HCT116 (cell line): ENCODE measurements around the gene BRSK2. TPM values are rescaled to one million over a fixed set of nuclear protein-coding genes. Genes with fewer than 3 reads are reported as not detected.
"Not testable (repeated sequence)": the region's sequence is repeated elsewhere in the genome, so short reads cannot be mapped to it uniquely, and the experiment has no call there.

Source experiments
- ATAC-seq: fragments of 200-7000 bp; cut with Tn5 transposase; 2 replicates; pipeline ENCODE4 v1.9.1; 2020; ENCODE audit warnings: mild to moderate bottlenecking, moderate library complexity
- BruUV-seq: library from RNA; stranded (reverse); fragments of 400-500 nt; replicated peaks from 2 replicates; lab custom pipeline; 2021; lab: Mats Ljungman, UMichigan
- CTCF ChIA-PET: fragments of 300-600 bp; sonication (Branson Sonifier 250); formaldehyde crosslinking; loops from one replicate; lab custom pipeline; 2021; ENCODE audit warnings: antibody characterized with exemption; lab: Charles Lee
- POLR2A ChIA-PET: fragments of 300-600, 350-600 bp; sonication (Branson Sonifier 250); formaldehyde crosslinking; loops from one replicate; lab custom pipeline; 2021; ENCODE audit warnings: antibody characterized with exemption; lab: Charles Lee
- RAD21 ChIA-PET, 2 experiments: fragments of 300-600 bp; sonication (Branson Sonifier 250); formaldehyde crosslinking; loops; one replicate each; lab custom pipeline; 2023; ENCODE audit warnings: low total read pairs in 2 of 2; ENCODE audit not compliant: uncharacterized antibody in 2 of 2, unreplicated experiment in 2 of 2, low non-redundant PET in 1 of 2; lab: Charles Lee
- DNase-seq: peaks from one replicate; pipeline ENCODE4 v3.0.0-alpha.2; 2010; ENCODE audit warnings: low read depth, low spot score
- H2AFZ ChIP-seq: fragments of 200-600 bp; shearing (Covaris generic), sonication (generic); 2 replicates; pipeline ENCODE4 v1.6.1; 2017; ENCODE audit warnings: low read depth, mixed run types, mixed read lengths, antibody characterized with exemption, low read length; ENCODE audit not compliant: poor library complexity, severe bottlenecking
- H3K27ac ChIP-seq: 2 replicates; pipeline ENCODE4 v1.5.1; 2012; ENCODE audit warnings: low read depth, low read length
- H3K27me3 ChIP-seq: fragments of 200-600 bp; sonication (generic); 2 replicates; pipeline ENCODE4 v1.6.1; 2016; ENCODE audit warnings: mixed run types, low read length, mixed read lengths; ENCODE audit not compliant: insufficient read depth
- H3K36me3 ChIP-seq, 2 experiments: fragments of 200-500 bp in 1 of 2; fragments of 200-600 bp in 1 of 2; sonication (Bioruptor generic) in 1 of 2; sonication (generic) in 1 of 2; 2 replicates each; pipeline versions ENCODE4 v1.5.1 to v1.6.1; 2014 to 2016; ENCODE audit warnings: low read length in 2 of 2, inconsistent platforms in 1 of 2, mixed read lengths in 1 of 2, mixed run types in 1 of 2; ENCODE audit not compliant: insufficient read depth in 2 of 2, control insufficient read depth in 1 of 2
- H3K4me1 ChIP-seq, 2 experiments: fragments of 200-600 bp in 1 of 2; sonication (generic) in 1 of 2; 2 replicates each; pipeline versions ENCODE4 v1.5.1 to v1.6.1; 2012 to 2017; ENCODE audit warnings: low read length in 2 of 2, inconsistent platforms in 1 of 2, mild to moderate bottlenecking in 1 of 2, mixed read lengths in 1 of 2, mixed run types in 1 of 2, moderate library complexity in 1 of 2; ENCODE audit not compliant: insufficient read depth in 2 of 2, control insufficient read depth in 1 of 2
- H3K4me2 ChIP-seq: fragments of 200-600 bp; sonication (generic); 2 replicates; pipeline ENCODE4 v1.6.1; 2017; ENCODE audit warnings: mixed run types, low read length, mixed read lengths
- H3K4me3 ChIP-seq, 2 experiments: fragments of 200-600 bp in 1 of 2; sonication (generic) in 1 of 2; replicated peaks in 1 of 2; 2 replicates each; pipeline ENCODE4 v1.5.1; 2011 to 2016; ENCODE audit warnings: low read length in 2 of 2, control low read depth in 1 of 2, low read depth in 1 of 2, mild to moderate bottlenecking in 1 of 2, mixed read lengths in 1 of 2, mixed run types in 1 of 2
- H3K79me2 ChIP-seq: fragments of 200-600 bp; sonication (generic); 2 replicates; pipeline ENCODE4 v1.6.1; 2017; ENCODE audit warnings: mild to moderate bottlenecking, mixed run types, low read length, moderate library complexity, mixed read lengths; ENCODE audit not compliant: insufficient read depth
- H3K9ac ChIP-seq: fragments of 200-600 bp; sonication (generic); 2 replicates; pipeline ENCODE4 v1.6.1; 2016; ENCODE audit warnings: low read length, mixed read lengths
- H3K9me2 ChIP-seq: fragments of 200-600 bp; sonication (generic), shearing (Covaris generic); 2 replicates; pipeline ENCODE4 v1.6.1; 2017; ENCODE audit warnings: mixed run types, mild to moderate bottlenecking, moderate library complexity; ENCODE audit not compliant: insufficient read depth
- H3K9me3 ChIP-seq, 2 experiments: fragments of 200-500 bp in 1 of 2; fragments of 200-600 bp in 1 of 2; sonication (Bioruptor generic) in 1 of 2; sonication (generic) in 1 of 2; 2 replicates each; pipeline ENCODE4 v1.6.1; 2014 to 2017; ENCODE audit warnings: low read length in 2 of 2, mixed read lengths in 2 of 2, inconsistent platforms in 1 of 2, low read depth in 1 of 2, mild to moderate bottlenecking in 1 of 2, mixed run types in 1 of 2, moderate library complexity in 1 of 2; ENCODE audit not compliant: control insufficient read depth in 1 of 2, insufficient read depth in 1 of 2
- H4K20me1 ChIP-seq: fragments of 200-600 bp; sonication (generic), shearing (Covaris generic); 2 replicates; pipeline ENCODE4 v1.6.1; 2017; ENCODE audit warnings: mixed run types, mild to moderate bottlenecking, moderate library complexity; ENCODE audit not compliant: insufficient read depth
- ATF3 ChIP-seq: IDR thresholded peaks from 2 replicates; pipeline ENCODE4 v1.6.1; 2012
- EGR1 ChIP-seq: IDR thresholded peaks from 2 replicates; pipeline ENCODE4 v1.6.1; 2012; ENCODE audit warnings: low read depth
- EZH2 ChIP-seq: fragments of 200-600 bp; sonication (generic); IDR thresholded peaks from 2 replicates; pipeline ENCODE4 v1.6.1; 2017; ENCODE audit warnings: antibody characterized with exemption, mixed run types
- EZH2phosphoT487 ChIP-seq: fragments of 200-600 bp; IDR thresholded peaks from 2 replicates; pipeline ENCODE4 v1.6.1; 2018; ENCODE audit warnings: antibody characterized with exemption, borderline replicate concordance
- FOSL1 ChIP-seq: IDR thresholded peaks from 2 replicates; pipeline ENCODE4 v1.6.1; 2012; ENCODE audit warnings: low read depth
- JUND ChIP-seq: IDR thresholded peaks from 2 replicates; pipeline ENCODE4 v1.6.1; 2012
- MAX ChIP-seq: IDR thresholded peaks from 2 replicates; pipeline ENCODE4 v1.6.1; 2012
- POLR2A ChIP-seq: IDR thresholded peaks from 2 replicates; pipeline ENCODE4 v1.7.0; 2011; ENCODE audit warnings: borderline replicate concordance; ENCODE audit not compliant: insufficient read depth, insufficient read length; ENCODE audit errors: extremely low read depth
- POLR2AphosphoS5 ChIP-seq: IDR thresholded peaks from 2 replicates; pipeline ENCODE4 v1.6.1; 2011; ENCODE audit warnings: mild to moderate bottlenecking, low read depth, low read length, moderate library complexity
- RAD21 ChIP-seq: IDR thresholded peaks from 2 replicates; pipeline ENCODE4 v1.6.1; 2012; ENCODE audit warnings: low read depth, mild to moderate bottlenecking
- REST ChIP-seq: IDR thresholded peaks from 2 replicates; pipeline ENCODE4 v1.6.1; 2012; ENCODE audit warnings: low read depth
- SP1 ChIP-seq: IDR thresholded peaks from 2 replicates; pipeline ENCODE4 v1.6.1; 2012; ENCODE audit warnings: low read depth
- ZBTB33 ChIP-seq: IDR thresholded peaks from 2 replicates; pipeline ENCODE4 v1.6.1; 2011; ENCODE audit warnings: mild to moderate bottlenecking, low read length, moderate library complexity; ENCODE audit not compliant: insufficient replicate concordance; ENCODE audit errors: extremely low read depth
- ZFX ChIP-seq: fragments of 450-650 bp; IDR thresholded peaks from 2 replicates; pipeline ENCODE4 v1.6.1; 2017
- ZNF274 ChIP-seq: fragments of 200-500 bp; sonication (Bioruptor generic); IDR thresholded peaks from 2 replicates; pipeline ENCODE4 v1.6.1; 2014; ENCODE audit warnings: mild to moderate bottlenecking, low read depth, low read length, inconsistent platforms
- intact Hi-C: fragments of 100-400 bp; cut with micrococcal nuclease; formaldehyde crosslinking; loops from 2 replicates; pipeline ENCODE4 v1.10.0; 2022
- total RNA-seq: library from RNA; stranded (reverse); gene quantifications from one replicate; pipeline ENCODE4 v1.2.1, GENCODE V29; 2021; ENCODE audit not compliant: unreplicated experiment

BRSK2 gene
- total RNA-seq, 1 experiment from 2014 or later = 14.0 TPM

- intact Hi-C loops = no loop called here
- Histone ChIP-seq H3K79me2 (no peaks in the 10 kb centered on the region), H2AFZ (no peak overlapping the region), H3K27me3 (no peaks in the 10 kb centered on the region), H3K36me3 (no peaks in the 10 kb centered on the region), H3K9me2 (no peaks in the 10 kb centered on the region), H3K4me2 (no peak overlapping the region), H3K4me1 (no peaks in the 10 kb centered on the region), H4K20me1 (no peaks in the 10 kb centered on the region), H3K27ac (no peak overlapping the region), H3K4me3 (no peak overlapping the region), H3K9me3 (peaks cover 18 to 22% of the 10 kb centered on the region in 2 experiments; a peak in 2 of 4 replicates), H3K9ac (no peak overlapping the region)
- DNase-seq = no peak
- POLR2A ChIA-PET = no interaction called here
- no peak for TF ChIP-seq EZH2
- TF ChIP-seq POLR2AphosphoS5 = no peak
- TF ChIP-seq ZBTB33 = no peak
- TF ChIP-seq EGR1 = no peak
- no peak for TF ChIP-seq ATF3
- TF ChIP-seq MAX = no peak
- no peak for TF ChIP-seq POLR2A
- TF ChIP-seq ZNF274 = no peak
- no peak for TF ChIP-seq RAD21
- no peak for TF ChIP-seq REST
- TF ChIP-seq SP1 = no peak
- no peak for TF ChIP-seq FOSL1
- no peak for TF ChIP-seq EZH2phosphoT487
- no peak for TF ChIP-seq JUND
- no peak for TF ChIP-seq ZFX
- CTCF ChIA-PET = no interaction called here
- RAD21 ChIA-PET = no interaction called here
- no TSS peak for BruUV-seq
- no peak for ATAC-seq
Observed at GRCh38 chr11:1411301-1411700, 21.6 kb downstream of the BRSK2 start.

GRCh38 chr11:1411739-1412138, 22.0 kb downstream of the BRSK2 start:
- H4K20me1 ChIP-seq, DNase-seq, H3K9me2 ChIP-seq, H3K4me3 ChIP-seq, H3K27ac ChIP-seq, H3K79me2 ChIP-seq, intact Hi-C loops, H3K36me3 ChIP-seq, H3K4me2 ChIP-seq, H2AFZ ChIP-seq, H3K27me3 ChIP-seq, POLR2A ChIA-PET, BruUV-seq, CTCF ChIA-PET, H3K4me1 ChIP-seq, H3K9ac ChIP-seq, RAD21 ChIA-PET, ATAC-seq: not testable (repeated sequence)
- H3K9me3 ChIP-seq = peaks cover 23 to 26% of the 10 kb centered on the region in 2 experiments; a peak in 2 of 4 replicates
